ENCODE data around the gene NTSR1. TPM values are rescaled to one million over a fixed set of nuclear protein-coding genes. Genes with fewer than 3 reads are reported as not detected.

The NTSR1 gene
- total and polyA plus RNA-seq, 7 donors = 0.01 to 0.08 (median 0.05) TPM; not detected in 3

- WGBS, 3 donors = 52 to 58% (median 54%) methylated on average over 18 of the region's 18 CpGs
- no peaks in the 10 kb centered on the region for H3K36me3 ChIP-seq (ENCODE audit: insufficient read depth in 1 of 2, low read depth in 1 of 2)
- intact Hi-C loops (cut with DNase I) = loop anchor here in 1 of 2 donors (5.0 kb wide), 1 partner anchor 49 kb away; no protein-coding TSS in a partner anchor
- no peak for TF ChIP-seq CTCF (IDR thresholded peaks at IDR 0.05)
- peaks cover 0 to 50% (median 8%) of the 10 kb centered on the region in 3 donors for H3K27me3 ChIP-seq (ENCODE audit: insufficient read depth in 3 of 3, low read length in 2 of 3)
- H3K27ac ChIP-seq = no peak overlapping the region
- no peak for ATAC-seq
- H3K4me1 ChIP-seq = no peaks in the 10 kb centered on the region
- no peak overlapping the region for H3K4me3 ChIP-seq
- no peak for DNase-seq
- H3K9me3 ChIP-seq = no peaks in the 10 kb centered on the region
Measured at GRCh38 chr20:62717933-62718332, 9.3 kb downstream of the NTSR1 start.

GRCh38 chr20:62718546-62718945 lies 9.9 kb downstream of the NTSR1 start:
- Histone ChIP-seq H3K36me3 (ENCODE audit: insufficient read depth in 1 of 2, low read depth in 1 of 2) (no peaks in the 10 kb centered on the region), H3K9me3 (no peaks in the 10 kb centered on the region), H3K4me3 (no peak overlapping the region), H3K27ac (no peak overlapping the region), H3K4me1 (no peaks in the 10 kb centered on the region), H3K27me3 (ENCODE audit: insufficient read depth in 3 of 3, low read length in 2 of 3) (peaks cover 0 to 50% (median 8%) of the 10 kb centered on the region in 3 donors)
- no peak for ATAC-seq
- TF ChIP-seq CTCF (IDR thresholded peaks at IDR 0.05) = no peak
- 64 to 68% (median 66%) methylated on average over 12 of the region's 12 CpGs for WGBS, 3 donors
- DNase-seq = no peak
- intact Hi-C loops (cut with DNase I) = loop anchor here in 1 of 2 donors (5.0 kb wide), 1 partner anchor 49 kb away; no protein-coding TSS in a partner anchor

- H3K27ac ChIP-seq = no peak overlapping the region
- peaks cover 0 to 45% (median 9%) of the 10 kb centered on the region in 3 donors for H3K27me3 ChIP-seq (ENCODE audit: insufficient read depth in 3 of 3, low read length in 2 of 3)
- DNase-seq (no peak), ATAC-seq (no peak)
- TF ChIP-seq CTCF (IDR thresholded peaks at IDR 0.05) = no peak
- no peaks in the 10 kb centered on the region for H3K36me3 ChIP-seq (ENCODE audit: insufficient read depth in 1 of 2, low read depth in 1 of 2)
- intact Hi-C loops (cut with DNase I) = loop anchor here in 1 of 2 donors (5.0 kb wide), 1 partner anchor 48 kb away; no protein-coding TSS in a partner anchor
- WGBS, 3 donors = 77 to 83% (median 82%) methylated on average over 12 of the region's 12 CpGs
- no peaks in the 10 kb centered on the region for H3K9me3 ChIP-seq
- H3K4me1 ChIP-seq = no peaks in the 10 kb centered on the region
- H3K4me3 ChIP-seq = no peak overlapping the region
Measured at GRCh38 chr20:62719250-62719935, 10.8 kb downstream of the NTSR1 start.

- peaks cover 0 to 54% (median 16%) of the 10 kb centered on the region in 3 donors for H3K27me3 ChIP-seq (ENCODE audit: insufficient read depth in 3 of 3, low read length in 2 of 3)
- no peak overlapping the region for H3K27ac ChIP-seq
Measured at GRCh38 chr20:62721511-62722370, 13.1 kb downstream of the NTSR1 start.

More at GRCh38 chr20:62721511-62722370, 13.1 kb downstream of the NTSR1 start:
- Histone ChIP-seq H3K4me3 (no peak overlapping the region), H3K9me3 (no peaks in the 10 kb centered on the region), H3K36me3 (ENCODE audit: insufficient read depth in 1 of 2, low read depth in 1 of 2) (no peaks in the 10 kb centered on the region), H3K4me1 (no peaks in the 10 kb centered on the region)
- no peak for DNase-seq
- WGBS, 3 donors = 80 to 95% (median 85%) methylated on average over 7 of the region's 7 CpGs
- ATAC-seq = no peak
- TF ChIP-seq CTCF (IDR thresholded peaks at IDR 0.05) = no peak
- intact Hi-C loops (cut with DNase I) = no loop called here
